ENCODE results near the gene CFAP74. TPM values are rescaled to one million over a fixed set of nuclear protein-coding genes. Genes with fewer than 3 reads are reported as not detected.

Gene CFAP74
- total RNA-seq, 1 donor from 2014 or later: not detected

- intact Hi-C loops (cut with DNase I): no loop called here
- DNase-seq (ENCODE audit: low spot score): no peak
These were observed 39.5 kb upstream of the CFAP74 start for GRCh38 chr1:2042830-2043773.

GRCh38 chr1:2041887-2042286, 38.3 kb upstream of the CFAP74 start:
- DNase-seq (ENCODE audit: low spot score): no peak
- intact Hi-C loops (cut with DNase I): no loop called here

DNA sequence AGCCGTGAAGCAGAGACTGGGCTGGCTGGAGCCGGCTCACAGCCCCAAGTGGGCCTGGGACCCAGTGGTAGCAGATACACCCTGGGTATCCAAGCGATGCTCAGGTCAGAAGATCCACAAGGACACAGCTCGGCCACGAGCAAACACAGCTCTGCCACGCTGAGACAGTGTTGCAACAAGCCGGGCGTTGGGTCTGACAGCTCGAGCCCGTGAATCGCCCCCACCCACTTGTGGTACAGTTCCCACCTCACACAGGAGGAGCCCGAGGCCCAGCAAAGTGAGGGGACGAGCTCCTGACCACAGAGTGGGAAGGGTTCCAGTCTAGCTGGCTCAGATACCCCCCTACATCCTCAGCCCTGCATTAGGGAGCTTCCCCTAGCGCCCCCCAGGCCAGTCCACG, 37.7 kb upstream of the CFAP74 start:
- intact Hi-C loops (cut with DNase I): no loop called here
- no peak for DNase-seq (ENCODE audit: low spot score)

- intact Hi-C loops (cut with DNase I): no loop called here
- no peak for DNase-seq (ENCODE audit: low spot score)
These were observed 35.7 kb upstream of the CFAP74 start for GRCh38 chr1:2039251-2039650.

GRCh38 chr1:2038229-2038628, 34.6 kb upstream of the CFAP74 start:
- DNase-seq (ENCODE audit: low spot score): no peak
- intact Hi-C loops (cut with DNase I): no loop called here

DNA sequence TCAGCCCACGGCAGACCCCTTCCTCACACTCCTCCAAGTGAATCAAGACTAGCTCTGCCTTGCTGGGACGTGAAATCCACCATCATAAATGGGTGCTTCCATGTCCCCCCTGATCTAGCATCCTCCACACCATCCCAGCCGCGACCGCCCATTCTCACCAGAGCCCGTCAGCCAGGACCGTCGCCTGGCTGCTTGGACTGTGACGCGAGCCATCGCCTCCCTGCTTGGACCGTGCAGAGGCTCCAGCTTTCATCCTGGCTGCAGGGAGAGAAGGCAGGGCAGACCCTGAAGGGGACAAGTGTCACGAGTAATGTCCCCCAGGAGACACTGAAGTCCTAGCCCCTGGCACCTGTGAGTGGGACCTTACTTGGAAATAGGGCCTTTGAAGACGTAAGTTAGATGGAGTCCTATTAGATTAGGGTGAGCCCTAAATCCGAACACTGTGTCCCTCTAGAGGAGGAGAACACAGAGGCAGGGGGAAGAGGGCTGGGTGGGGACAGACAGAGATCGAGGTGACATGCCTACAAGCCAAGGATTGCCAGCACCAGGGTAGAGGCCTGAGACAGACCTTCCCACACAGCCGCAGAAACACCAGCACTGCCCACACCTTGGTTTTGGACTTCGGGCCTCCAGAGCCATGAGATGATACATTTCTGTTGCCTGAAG, 33.9 kb upstream of the CFAP74 start:
- no peak for DNase-seq (ENCODE audit: low spot score)
- intact Hi-C loops (cut with DNase I): no loop called here

GRCh38 chr1:2036287-2036686, 32.7 kb upstream of the CFAP74 start:
- intact Hi-C loops (cut with DNase I): no loop called here
- no peak for DNase-seq (ENCODE audit: low spot score)

DNA sequence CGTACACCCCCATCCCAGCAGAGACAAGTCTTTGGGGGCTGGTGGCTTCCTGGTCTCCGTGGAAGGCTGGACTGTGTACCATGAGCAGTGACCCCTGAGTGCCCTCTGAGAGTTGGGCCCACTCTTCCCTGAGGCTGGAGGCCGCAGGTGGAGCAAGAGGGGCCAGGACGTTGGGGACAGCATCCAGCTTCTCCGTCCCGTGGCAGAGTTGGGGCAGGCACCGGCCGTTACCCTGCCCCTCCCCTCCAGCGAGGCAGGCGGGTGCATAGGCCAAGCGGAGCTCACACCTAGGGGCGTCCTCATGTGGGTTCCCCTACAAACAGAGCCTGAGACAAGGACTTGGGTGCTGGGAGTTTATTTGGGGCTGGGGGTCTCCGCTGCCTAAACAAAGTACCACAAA, 29.6 kb upstream of the CFAP74 start:
- intact Hi-C loops (cut with DNase I): no loop called here
- DNase-seq (ENCODE audit: low spot score): no peak

- no peak for DNase-seq (ENCODE audit: low spot score)
- intact Hi-C loops (cut with DNase I): no loop called here
These were observed 29.2 kb upstream of the CFAP74 start for GRCh38 chr1:2032737-2033136.

GRCh38 chr1:2031546-2032540, 28.3 kb upstream of the CFAP74 start:
- DNase-seq (ENCODE audit: low spot score): no peak
- intact Hi-C loops (cut with DNase I): no loop called here

GRCh38 chr1:2030076-2030871, 26.7 kb upstream of the CFAP74 start:
- intact Hi-C loops (cut with DNase I): no loop called here

GRCh38 chr1:2029561-2029960, 26.0 kb upstream of the CFAP74 start:
- intact Hi-C loops (cut with DNase I): no loop called here
- no peak for DNase-seq (ENCODE audit: low spot score)

More at GRCh38 chr1:2030076-2030871, 26.7 kb upstream of the CFAP74 start:
- no peak for DNase-seq (ENCODE audit: low spot score)

DNA sequence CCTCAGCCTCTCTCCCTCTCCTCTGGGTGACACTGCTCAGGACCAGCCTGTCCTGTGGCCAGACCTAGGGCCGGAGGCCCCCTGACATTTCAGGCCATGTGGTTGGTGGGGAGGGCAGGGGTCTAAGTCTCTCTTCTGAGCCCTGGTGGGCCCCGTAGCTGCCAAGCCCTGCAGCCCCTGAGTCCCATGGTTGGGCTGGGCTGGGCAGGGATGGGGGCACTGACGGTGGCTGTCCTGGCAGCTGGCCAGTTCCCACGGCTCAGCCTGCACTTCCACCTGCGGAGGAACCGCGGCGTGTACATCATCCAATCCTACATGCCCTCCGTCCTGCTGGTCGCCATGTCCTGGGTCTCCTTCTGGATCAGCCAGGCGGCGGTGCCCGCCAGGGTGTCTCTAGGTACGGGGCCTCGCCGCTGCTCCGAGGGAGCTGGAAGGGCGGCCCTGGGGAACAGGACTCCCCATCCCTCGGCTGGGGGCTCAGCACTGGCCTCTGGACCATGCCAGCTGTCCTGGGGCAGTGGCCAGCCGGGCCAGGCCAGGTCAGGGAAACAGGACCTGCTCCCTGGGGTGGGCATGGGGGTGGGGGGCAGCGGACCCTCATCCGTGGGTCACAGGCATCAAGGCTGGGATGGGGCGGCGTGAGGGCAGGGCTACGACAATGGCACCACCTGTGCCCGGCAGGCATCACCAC, 25.4 kb upstream of the CFAP74 start:
- intact Hi-C loops (cut with DNase I): no loop called here
- DNase-seq (ENCODE audit: low spot score): no peak

- intact Hi-C loops (cut with DNase I): no loop called here
- DNase-seq (ENCODE audit: low spot score): no peak
These were observed 24.5 kb upstream of the CFAP74 start for GRCh38 chr1:2027961-2028583.

DNA sequence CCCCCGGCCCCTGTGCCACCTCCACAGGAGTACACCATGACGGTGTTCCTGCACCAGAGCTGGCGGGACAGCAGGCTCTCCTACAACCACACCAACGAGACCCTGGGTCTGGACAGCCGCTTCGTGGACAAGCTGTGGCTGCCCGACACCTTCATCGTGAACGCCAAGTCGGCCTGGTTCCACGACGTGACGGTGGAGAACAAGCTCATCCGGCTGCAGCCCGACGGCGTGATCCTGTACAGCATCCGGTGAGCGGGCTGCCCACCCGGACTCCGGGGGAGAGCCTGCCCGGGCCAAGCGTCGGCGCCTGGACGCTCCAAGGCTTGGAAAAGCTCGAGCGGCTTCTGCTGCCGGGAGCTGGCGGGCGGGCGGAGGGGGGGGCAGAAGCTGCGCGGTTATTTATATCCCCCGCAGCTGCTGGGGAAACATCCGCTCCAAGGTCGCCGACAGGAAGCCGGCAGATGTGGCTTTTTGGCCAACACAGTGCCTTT, 21.9 kb upstream of the CFAP74 start:
- DNase-seq (ENCODE audit: low spot score): no peak
- intact Hi-C loops (cut with DNase I): no loop called here

GRCh38 chr1:2024887-2025286, 21.3 kb upstream of the CFAP74 start:
- DNase-seq (ENCODE audit: low spot score): no peak
- intact Hi-C loops (cut with DNase I): no loop called here

DNA sequence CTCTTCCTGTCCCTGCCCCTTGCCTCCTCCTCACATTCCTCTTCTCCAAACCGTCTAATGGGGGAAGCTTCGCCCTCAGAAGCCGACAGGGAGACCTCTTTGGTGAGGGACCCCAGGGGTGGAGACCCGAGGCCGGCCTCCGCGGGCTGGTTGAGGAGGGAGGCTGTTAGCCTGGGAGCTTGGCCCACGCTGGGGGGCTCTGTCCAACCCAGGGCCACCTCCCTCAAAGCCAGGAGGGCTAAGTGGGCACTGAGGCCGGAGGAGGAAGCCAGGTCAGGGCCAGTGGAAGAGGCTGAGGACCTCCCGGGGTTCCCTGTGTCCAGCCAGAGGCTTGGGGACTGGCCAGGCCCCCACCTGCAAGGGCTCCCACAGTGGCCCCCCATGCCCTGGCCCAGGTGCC, 20.9 kb upstream of the CFAP74 start:
- intact Hi-C loops (cut with DNase I): no loop called here

GRCh38 chr1:2023187-2023586, 19.6 kb upstream of the CFAP74 start:
- no peak for DNase-seq (ENCODE audit: low spot score)
- intact Hi-C loops (cut with DNase I): no loop called here

More for the DNA sequence above, 20.9 kb upstream of the CFAP74 start:
- no peak for DNase-seq (ENCODE audit: low spot score)

All from cardiac septum (tissue), 1 donor.